H9 (cell line): ENCODE measurements around the gene NFATC1. TPM values are rescaled to one million over a fixed set of nuclear protein-coding genes. Genes with fewer than 3 reads are reported as not detected.

ENCODE experiments used
- DNase-seq: peaks from one replicate; pipeline ENCODE4 v3.0.0-alpha.2; 2017
- H2AFZ ChIP-seq: one replicate; pipeline ENCODE4 v1.6.1; 2013; ENCODE audit warnings: mild to moderate bottlenecking, low read length, control low read depth, moderate library complexity
- H2AK5ac ChIP-seq: 2 replicates; pipeline ENCODE4 v1.6.1; 2013; ENCODE audit warnings: low read length, control low read depth, mixed read lengths; ENCODE audit not compliant: insufficient read length
- H2BK120ac ChIP-seq: one replicate; pipeline ENCODE4 v1.6.1; 2013; ENCODE audit warnings: low read depth, mild to moderate bottlenecking, low read length, control low read depth, inconsistent platforms; ENCODE audit not compliant: poor library complexity, severe bottlenecking
- H2BK12ac ChIP-seq: 2 replicates; pipeline ENCODE4 v1.6.1; 2013; ENCODE audit warnings: low read length, control low read depth, mixed read lengths, low read depth; ENCODE audit not compliant: insufficient read length
- H2BK15ac ChIP-seq: 2 replicates; pipeline ENCODE4 v1.6.1; 2013; ENCODE audit warnings: low read depth, low read length, control low read depth
- H2BK20ac ChIP-seq: one replicate; pipeline ENCODE4 v1.6.1; 2013; ENCODE audit warnings: low read depth, mild to moderate bottlenecking, low read length, control low read depth, inconsistent platforms; ENCODE audit not compliant: poor library complexity, severe bottlenecking
- H2BK5ac ChIP-seq: 2 replicates; pipeline ENCODE4 v1.6.1; 2013; ENCODE audit warnings: low read length, control low read depth, mixed read lengths; ENCODE audit not compliant: insufficient read length
- H3K14ac ChIP-seq: 2 replicates; pipeline ENCODE4 v1.6.1; 2013; ENCODE audit warnings: low read length, control low read depth; ENCODE audit not compliant: insufficient read depth
- H3K18ac ChIP-seq: 2 replicates; pipeline ENCODE4 v1.6.1; 2013; ENCODE audit warnings: low read depth, mild to moderate bottlenecking, mixed read lengths, low read length, control low read depth; ENCODE audit not compliant: insufficient read length
- H3K23ac ChIP-seq: 2 replicates; pipeline ENCODE4 v1.6.1; 2013; ENCODE audit warnings: low read length, control low read depth, mixed read lengths, low read depth; ENCODE audit not compliant: insufficient read length
- H3K23me2 ChIP-seq: 2 replicates; pipeline ENCODE4 v1.6.1; 2013; ENCODE audit warnings: low read depth, mild to moderate bottlenecking, mixed read lengths, low read length, control low read depth; ENCODE audit not compliant: insufficient read length, poor library complexity, severe bottlenecking
- H3K27ac ChIP-seq: 2 replicates; pipeline ENCODE4 v1.5.1; 2013; ENCODE audit warnings: low read length, control low read depth, mixed read lengths, low read depth; ENCODE audit not compliant: insufficient read length
- H3K27me3 ChIP-seq: 2 replicates; pipeline ENCODE4 v1.6.1; 2013; ENCODE audit warnings: low read length, control low read depth, inconsistent platforms; ENCODE audit not compliant: insufficient read depth
- H3K4ac ChIP-seq: 2 replicates; pipeline ENCODE4 v1.6.1; 2013; ENCODE audit warnings: low read depth, mild to moderate bottlenecking, control low read depth, inconsistent platforms, low read length, moderate library complexity
- H3K4me1 ChIP-seq: 2 replicates; pipeline ENCODE4 v1.6.1; 2013; ENCODE audit warnings: low read length, control low read depth, inconsistent platforms; ENCODE audit not compliant: insufficient read depth
- H3K4me2 ChIP-seq: 2 replicates; pipeline ENCODE4 v1.6.1; 2013; ENCODE audit warnings: low read length, control low read depth, mixed read lengths; ENCODE audit not compliant: insufficient read length, insufficient read depth
- H3K56ac ChIP-seq: 2 replicates; pipeline ENCODE4 v1.6.1; 2013; ENCODE audit warnings: low read depth, mild to moderate bottlenecking, mixed read lengths, low read length, control low read depth; ENCODE audit not compliant: insufficient read length
- H3K79me1 ChIP-seq: 2 replicates; pipeline ENCODE4 v1.6.1; 2013; ENCODE audit warnings: low read depth, mild to moderate bottlenecking, moderate library complexity, low read length, control low read depth, inconsistent platforms; ENCODE audit not compliant: insufficient read depth, poor library complexity, severe bottlenecking
- H3K79me2 ChIP-seq: 2 replicates; pipeline ENCODE4 v1.6.1; 2013; ENCODE audit warnings: low read length, control low read depth, inconsistent platforms; ENCODE audit not compliant: insufficient read depth
- H3K9ac ChIP-seq: 2 replicates; pipeline ENCODE4 v1.6.1; 2013; ENCODE audit warnings: low read length, control low read depth, mixed read lengths; ENCODE audit not compliant: insufficient read length; ENCODE audit errors: extremely low read depth
- H3K9me3 ChIP-seq: one replicate; pipeline ENCODE4 v1.6.1; 2013; ENCODE audit warnings: low read depth, low read length, inconsistent platforms; ENCODE audit not compliant: control insufficient read depth
- H3T11ph ChIP-seq: one replicate; pipeline ENCODE4 v1.6.1; 2013; ENCODE audit warnings: mild to moderate bottlenecking, low read length, control low read depth, inconsistent platforms
- H4K20me1 ChIP-seq: one replicate; pipeline ENCODE4 v1.6.1; 2013; ENCODE audit not compliant: control insufficient read depth, insufficient read length, insufficient read depth
- H4K5ac ChIP-seq: 2 replicates; pipeline ENCODE4 v1.6.1; 2013; ENCODE audit warnings: low read depth, mild to moderate bottlenecking, mixed read lengths, low read length, control low read depth; ENCODE audit not compliant: insufficient read length
- H4K8ac ChIP-seq: replicated peaks from 2 replicates; pipeline ENCODE4 v1.6.1; 2013; ENCODE audit warnings: low read length, control low read depth, mixed read lengths, low read depth; ENCODE audit not compliant: insufficient read length
- H4K91ac ChIP-seq: 2 replicates; pipeline ENCODE4 v1.6.1; 2013; ENCODE audit warnings: low read depth, mild to moderate bottlenecking, moderate library complexity, mixed read lengths, low read length, control low read depth; ENCODE audit not compliant: insufficient read length
- H3K27ac Mint-ChIP-seq, 3 experiments: 2 replicates in 2 of 3; 3 replicates in 1 of 3; pipeline ENCODE4 v1.8.0; 2020 to 2021; ENCODE audit warnings: mixed read lengths in 3 of 3, mild to moderate bottlenecking in 1 of 3, moderate library complexity in 1 of 3
- H3K27me3 Mint-ChIP-seq: 2 replicates; pipeline ENCODE4 v1.8.0; 2021; ENCODE audit warnings: low read depth, mild to moderate bottlenecking, moderate library complexity, mixed read lengths
- H3K36me3 Mint-ChIP-seq, 3 experiments: 2 replicates in 2 of 3; 3 replicates in 1 of 3; pipeline ENCODE4 v1.8.0; 2020 to 2021; ENCODE audit warnings: low read depth in 3 of 3, mixed read lengths in 3 of 3; ENCODE audit not compliant: insufficient read depth in 1 of 3
- H3K4me1 Mint-ChIP-seq, 2 experiments: 2 replicates each; pipeline ENCODE4 v1.8.0; 2020; ENCODE audit warnings: mixed read lengths in 2 of 2
- H3K4me3 Mint-ChIP-seq, 2 experiments: 2 replicates in 1 of 2; 3 replicates in 1 of 2; pipeline ENCODE4 v1.8.0; 2020 to 2021; ENCODE audit warnings: mild to moderate bottlenecking in 2 of 2, mixed read lengths in 2 of 2, moderate library complexity in 1 of 2
- H3K9me3 Mint-ChIP-seq, 2 experiments: 2 replicates in 1 of 2; 3 replicates in 1 of 2; pipeline ENCODE4 v1.8.0; 2020; ENCODE audit warnings: mild to moderate bottlenecking in 2 of 2, mixed read lengths in 2 of 2, moderate library complexity in 1 of 2
- WGBS: extraction: QIAGEN DNeasy Blood & Tissue Kit; methylation state at CpG from one replicate; pipeline ENCODE4 v1.1.7; 2013; ENCODE audit warnings: missing lambda C conversion rate, low lambda C conversion rate, mixed read lengths; ENCODE audit not compliant: insufficient read length; ENCODE audit errors: extremely low coverage; 5-methylcytosine and 5-hydroxymethylcytosine counted together
- total RNA-seq: library from RNA; stranded (reverse); gene quantifications from 2 replicates; pipeline ENCODE4 v1.2.1, GENCODE V29; 2021
- TF ChIP-seq, protein P1 (sequence below): fragments of 200-600 bp; sonication (generic); conservative IDR thresholded peaks from 3 replicates; pipeline ENCODE4 v1.8.0; 2021; ENCODE audit warnings: antibody characterized with exemption, mild to moderate bottlenecking

NFATC1 gene
- total RNA-seq, 1 experiment from 2014 or later: 5.5 TPM

DNA sequence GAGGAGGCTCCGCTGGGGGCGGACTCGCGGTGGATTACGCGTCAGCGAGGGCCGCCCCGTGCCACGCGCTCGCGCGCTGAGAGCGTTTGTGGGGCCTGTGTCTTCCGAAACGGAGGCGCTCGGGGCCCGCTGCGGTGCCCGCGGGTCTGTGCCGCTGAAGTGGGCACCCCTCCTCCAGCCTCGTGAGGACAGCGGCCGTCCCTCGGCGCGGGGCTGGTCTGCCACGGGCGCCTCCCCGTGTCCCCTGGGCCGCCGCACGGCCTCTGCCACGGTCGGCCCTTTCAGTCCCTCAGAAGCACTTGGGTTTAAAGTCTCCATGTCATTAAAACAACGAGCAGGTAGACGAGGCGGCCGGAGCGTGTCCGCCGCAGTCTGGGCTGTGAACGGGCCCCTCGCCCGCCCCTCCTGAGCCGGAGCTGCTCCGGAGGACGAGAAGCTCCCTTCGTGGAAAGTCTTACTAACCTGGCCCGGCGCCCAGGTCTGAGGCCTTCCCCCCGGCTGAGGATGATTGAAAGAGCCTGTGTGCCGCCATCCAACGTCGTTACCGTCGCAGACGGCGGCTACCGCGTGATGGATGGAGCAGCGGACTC lies 97.6 kb downstream of the NFATC1 start:
- no peak for DNase-seq
- no peak overlapping the region for H2BK15ac ChIP-seq
- Mint-ChIP-seq H3K36me3 (peaks cover under 1 to 9% (median 1%) of the 10 kb centered on the region in 3 experiments; a peak in 3 of 7 replicates), H3K27ac (no peak overlapping the region), H3K27me3 (no peaks in the 10 kb centered on the region; the same call in 1 of the 2 replicates), H3K4me3 (no peak overlapping the region), H3K4me1 (no peaks in the 10 kb centered on the region), H3K9me3 (peaks cover 9% of the 10 kb centered on the region in 2 experiments)
- H2BK12ac ChIP-seq: no peak overlapping the region
- H2BK120ac ChIP-seq: no peak overlapping the region
- H2AK5ac ChIP-seq: no peak overlapping the region
- H3K56ac ChIP-seq: no peak overlapping the region
- no peak overlapping the region for H3K4ac ChIP-seq
- H3K14ac ChIP-seq: no peak overlapping the region
- no peak overlapping the region for H4K8ac ChIP-seq
- H3K79me2 ChIP-seq: no peaks in the 10 kb centered on the region
- no peak overlapping the region for H2BK5ac ChIP-seq
- H3K9ac ChIP-seq: no peak overlapping the region
- no peaks in the 10 kb centered on the region for H4K20me1 ChIP-seq
- H3K27me3 ChIP-seq: no peaks in the 10 kb centered on the region
- no peaks in the 10 kb centered on the region for H3K79me1 ChIP-seq
- H2AFZ ChIP-seq: no peak overlapping the region
- no peak overlapping the region for H3K4me2 ChIP-seq
- no peak overlapping the region for H4K91ac ChIP-seq
- no peak overlapping the region for H4K5ac ChIP-seq
- no peak overlapping the region for H3T11ph ChIP-seq
- H3K23me2 ChIP-seq: no peaks in the 10 kb centered on the region
- H3K9me3 ChIP-seq: peaks cover 2% of the 10 kb centered on the region
- H3K4me1 ChIP-seq: no peaks in the 10 kb centered on the region
- TF ChIP-seq, protein P1, sequence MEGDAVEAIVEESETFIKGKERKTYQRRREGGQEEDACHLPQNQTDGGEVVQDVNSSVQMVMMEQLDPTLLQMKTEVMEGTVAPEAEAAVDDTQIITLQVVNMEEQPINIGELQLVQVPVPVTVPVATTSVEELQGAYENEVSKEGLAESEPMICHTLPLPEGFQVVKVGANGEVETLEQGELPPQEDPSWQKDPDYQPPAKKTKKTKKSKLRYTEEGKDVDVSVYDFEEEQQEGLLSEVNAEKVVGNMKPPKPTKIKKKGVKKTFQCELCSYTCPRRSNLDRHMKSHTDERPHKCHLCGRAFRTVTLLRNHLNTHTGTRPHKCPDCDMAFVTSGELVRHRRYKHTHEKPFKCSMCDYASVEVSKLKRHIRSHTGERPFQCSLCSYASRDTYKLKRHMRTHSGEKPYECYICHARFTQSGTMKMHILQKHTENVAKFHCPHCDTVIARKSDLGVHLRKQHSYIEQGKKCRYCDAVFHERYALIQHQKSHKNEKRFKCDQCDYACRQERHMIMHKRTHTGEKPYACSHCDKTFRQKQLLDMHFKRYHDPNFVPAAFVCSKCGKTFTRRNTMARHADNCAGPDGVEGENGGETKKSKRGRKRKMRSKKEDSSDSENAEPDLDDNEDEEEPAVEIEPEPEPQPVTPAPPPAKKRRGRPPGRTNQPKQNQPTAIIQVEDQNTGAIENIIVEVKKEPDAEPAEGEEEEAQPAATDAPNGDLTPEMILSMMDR: no peak
- no peak overlapping the region for H2BK20ac ChIP-seq
- no peak overlapping the region for H3K27ac ChIP-seq
- WGBS: no CpG with 5 or more reads among the region's 65 CpGs
- no peak overlapping the region for H3K23ac ChIP-seq
- H3K18ac ChIP-seq: no peak overlapping the region
